ENCODE results near the gene TULP3. TPM values are rescaled to one million over a fixed set of nuclear protein-coding genes. Genes with fewer than 3 reads are reported as not detected.
A peak's percentile ranks its signal among the peaks of the same experiment; 100 is the strongest.

The TULP3 gene
- total RNA-seq, 1 donor from 2014 or later: 31.2 TPM

- no peak for DNase-seq (ENCODE audit: extremely low spot score, unreplicated experiment)
- Mint-ChIP-seq H3K27ac (ENCODE audit: unreplicated experiment) (peak overlapping the region; percentile 27), H3K4me3 (ENCODE audit: unreplicated experiment) (no peak overlapping the region), H3K4me1 (ENCODE audit: unreplicated experiment) (peaks cover 41% of the 10 kb centered on the region), H3K9me3 (ENCODE audit: unreplicated experiment) (no peaks in the 10 kb centered on the region), H3K27me3 (ENCODE audit: unreplicated experiment) (no peaks in the 10 kb centered on the region), H3K36me3 (ENCODE audit: unreplicated experiment) (peaks cover 3% of the 10 kb centered on the region)
- no peak for TF ChIP-seq CTCF (IDR thresholded peaks at IDR 0.05)
These were observed 77.0 kb downstream of the TULP3 start for GRCh38 chr12:2967651-2968050.

- no peak for DNase-seq (ENCODE audit: extremely low spot score, unreplicated experiment)
- no peak for TF ChIP-seq CTCF (IDR thresholded peaks at IDR 0.05)
- Mint-ChIP-seq H3K4me3 (ENCODE audit: unreplicated experiment) (no peak overlapping the region), H3K9me3 (ENCODE audit: unreplicated experiment) (no peaks in the 10 kb centered on the region), H3K27ac (ENCODE audit: unreplicated experiment) (no peak overlapping the region), H3K4me1 (ENCODE audit: unreplicated experiment) (peaks cover 31% of the 10 kb centered on the region), H3K27me3 (ENCODE audit: unreplicated experiment) (no peaks in the 10 kb centered on the region), H3K36me3 (ENCODE audit: unreplicated experiment) (peaks cover 3% of the 10 kb centered on the region)
These were observed 80.1 kb downstream of the TULP3 start for GRCh38 chr12:2970744-2971143.

- H3K27me3 Mint-ChIP-seq (ENCODE audit: unreplicated experiment): no peaks in the 10 kb centered on the region
- H3K4me1 Mint-ChIP-seq (ENCODE audit: unreplicated experiment): peaks cover 34% of the 10 kb centered on the region
- H3K27ac Mint-ChIP-seq (ENCODE audit: unreplicated experiment): no peak overlapping the region
- no peak for TF ChIP-seq CTCF (IDR thresholded peaks at IDR 0.05)
- no peak overlapping the region for H3K4me3 Mint-ChIP-seq (ENCODE audit: unreplicated experiment)
- DNase-seq (ENCODE audit: extremely low spot score, unreplicated experiment): no peak
- H3K9me3 Mint-ChIP-seq (ENCODE audit: unreplicated experiment): no peaks in the 10 kb centered on the region
- peaks cover 6% of the 10 kb centered on the region for H3K36me3 Mint-ChIP-seq (ENCODE audit: unreplicated experiment)
These were observed 82.9 kb downstream of the TULP3 start for GRCh38 chr12:2973566-2973965.

- no peaks in the 10 kb centered on the region for H3K9me3 Mint-ChIP-seq (ENCODE audit: unreplicated experiment)
- no peak for DNase-seq (ENCODE audit: extremely low spot score, unreplicated experiment)
These were observed 83.9 kb downstream of the TULP3 start for GRCh38 chr12:2974560-2974971.

GRCh38 chr12:2976581-2976996, 85.9 kb downstream of the TULP3 start:
- Mint-ChIP-seq H3K4me3 (ENCODE audit: unreplicated experiment) (no peak overlapping the region), H3K27ac (ENCODE audit: unreplicated experiment) (no peak overlapping the region), H3K36me3 (ENCODE audit: unreplicated experiment) (peaks cover 2% of the 10 kb centered on the region), H3K27me3 (ENCODE audit: unreplicated experiment) (no peaks in the 10 kb centered on the region), H3K9me3 (ENCODE audit: unreplicated experiment) (no peaks in the 10 kb centered on the region), H3K4me1 (ENCODE audit: unreplicated experiment) (peaks cover 22% of the 10 kb centered on the region)
- no peak for TF ChIP-seq CTCF (IDR thresholded peaks at IDR 0.05)
- no peak for DNase-seq (ENCODE audit: extremely low spot score, unreplicated experiment)

More at GRCh38 chr12:2974560-2974971, 83.9 kb downstream of the TULP3 start:
- Mint-ChIP-seq H3K4me3 (ENCODE audit: unreplicated experiment) (peak overlapping the region; percentile 53), H3K27ac (ENCODE audit: unreplicated experiment) (peak overlapping the region; percentile 59), H3K36me3 (ENCODE audit: unreplicated experiment) (peaks cover 6% of the 10 kb centered on the region), H3K27me3 (ENCODE audit: unreplicated experiment) (no peaks in the 10 kb centered on the region), H3K4me1 (ENCODE audit: unreplicated experiment) (peaks cover 31% of the 10 kb centered on the region)
- TF ChIP-seq CTCF (IDR thresholded peaks at IDR 0.05): no peak
